Osteocyte (in vitro differentiated cells): ENCODE results near the gene LYRM9. TPM values are rescaled to one million over a fixed set of nuclear protein-coding genes. Genes with fewer than 3 reads are reported as not detected.

Experiments used
- DNase-seq: peaks from one replicate; pipeline ENCODE4 v3.0.0; 2021; ENCODE audit warnings: mixed read lengths; ENCODE audit not compliant: unreplicated experiment; ENCODE audit errors: extremely low spot score
- H3K27ac Mint-ChIP-seq: one replicate; pipeline ENCODE4 v1.8.0; 2021; ENCODE audit warnings: mild to moderate bottlenecking, mixed read lengths; ENCODE audit not compliant: unreplicated experiment
- H3K27me3 Mint-ChIP-seq: one replicate; pipeline ENCODE4 v1.8.0; 2021; ENCODE audit warnings: mixed read lengths; ENCODE audit not compliant: unreplicated experiment
- H3K36me3 Mint-ChIP-seq: one replicate; pipeline ENCODE4 v1.8.0; 2021; ENCODE audit warnings: mixed read lengths; ENCODE audit not compliant: unreplicated experiment
- H3K4me1 Mint-ChIP-seq: one replicate; pipeline ENCODE4 v1.8.0; 2021; ENCODE audit warnings: mixed read lengths; ENCODE audit not compliant: unreplicated experiment
- H3K4me3 Mint-ChIP-seq: one replicate; pipeline ENCODE4 v1.8.0; 2021; ENCODE audit warnings: mild to moderate bottlenecking, moderate library complexity, mixed read lengths; ENCODE audit not compliant: unreplicated experiment
- H3K9me3 Mint-ChIP-seq: one replicate; pipeline ENCODE4 v1.8.0; 2021; ENCODE audit warnings: mixed read lengths; ENCODE audit not compliant: unreplicated experiment
- total RNA-seq: library from RNA; stranded (reverse); gene quantifications from 2 replicates; pipeline ENCODE4 v1.2.1, GENCODE V29; 2021
- TF ChIP-seq, protein P1 (sequence below): fragments of 200-600 bp; sonication (generic); IDR thresholded peaks from 2 replicates; pipeline ENCODE4 v1.5.0; 2021; ENCODE audit warnings: antibody characterized with exemption, mild to moderate bottlenecking, moderate library complexity

Gene LYRM9
- total RNA-seq, 1 donor from 2014 or later, result 10.9 TPM

GRCh38 chr17:27899525-27899924 lies 6.4 kb upstream of the LYRM9 start:
- Mint-ChIP-seq H3K36me3 (no peaks in the 10 kb centered on the region), H3K4me3 (no peak overlapping the region), H3K27ac (no peak overlapping the region), H3K27me3 (peaks cover 46% of the 10 kb centered on the region), H3K9me3 (no peaks in the 10 kb centered on the region), H3K4me1 (peaks cover 2% of the 10 kb centered on the region)
- no peak for DNase-seq
- TF ChIP-seq, protein P1, sequence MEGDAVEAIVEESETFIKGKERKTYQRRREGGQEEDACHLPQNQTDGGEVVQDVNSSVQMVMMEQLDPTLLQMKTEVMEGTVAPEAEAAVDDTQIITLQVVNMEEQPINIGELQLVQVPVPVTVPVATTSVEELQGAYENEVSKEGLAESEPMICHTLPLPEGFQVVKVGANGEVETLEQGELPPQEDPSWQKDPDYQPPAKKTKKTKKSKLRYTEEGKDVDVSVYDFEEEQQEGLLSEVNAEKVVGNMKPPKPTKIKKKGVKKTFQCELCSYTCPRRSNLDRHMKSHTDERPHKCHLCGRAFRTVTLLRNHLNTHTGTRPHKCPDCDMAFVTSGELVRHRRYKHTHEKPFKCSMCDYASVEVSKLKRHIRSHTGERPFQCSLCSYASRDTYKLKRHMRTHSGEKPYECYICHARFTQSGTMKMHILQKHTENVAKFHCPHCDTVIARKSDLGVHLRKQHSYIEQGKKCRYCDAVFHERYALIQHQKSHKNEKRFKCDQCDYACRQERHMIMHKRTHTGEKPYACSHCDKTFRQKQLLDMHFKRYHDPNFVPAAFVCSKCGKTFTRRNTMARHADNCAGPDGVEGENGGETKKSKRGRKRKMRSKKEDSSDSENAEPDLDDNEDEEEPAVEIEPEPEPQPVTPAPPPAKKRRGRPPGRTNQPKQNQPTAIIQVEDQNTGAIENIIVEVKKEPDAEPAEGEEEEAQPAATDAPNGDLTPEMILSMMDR, result no peak

- TF ChIP-seq, protein P1, result no peak
- no peak for DNase-seq
- Mint-ChIP-seq H3K4me3 (no peak overlapping the region), H3K36me3 (no peaks in the 10 kb centered on the region), H3K27ac (no peak overlapping the region), H3K27me3 (peaks cover 45% of the 10 kb centered on the region), H3K4me1 (peaks cover 3% of the 10 kb centered on the region), H3K9me3 (no peaks in the 10 kb centered on the region)
Observed at GRCh38 chr17:27898096-27898495, 4.9 kb upstream of the LYRM9 start.

DNA sequence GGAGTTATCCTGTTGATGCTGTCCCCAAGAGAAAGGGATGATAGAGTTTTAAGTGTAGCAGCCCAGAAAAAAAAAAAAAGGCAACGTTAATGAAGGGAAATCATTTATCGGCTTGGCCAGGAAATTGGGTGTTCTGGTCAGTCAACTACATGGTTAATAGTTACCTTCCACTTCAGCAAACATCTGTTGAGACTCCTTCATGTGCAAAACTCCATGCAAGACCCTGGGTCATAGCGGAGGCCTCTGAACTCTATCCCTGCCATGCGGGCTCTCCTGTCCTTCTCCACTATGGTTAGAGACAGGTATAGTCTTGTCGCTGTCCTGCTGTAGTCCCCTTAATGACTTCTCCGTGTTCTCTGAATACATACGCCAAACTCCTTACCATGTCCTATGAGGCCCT lies 3.5 kb upstream of the LYRM9 start:
- Mint-ChIP-seq H3K36me3 (no peaks in the 10 kb centered on the region), H3K4me3 (no peak overlapping the region), H3K27me3 (peaks cover 45% of the 10 kb centered on the region), H3K27ac (no peak overlapping the region), H3K9me3 (no peaks in the 10 kb centered on the region), H3K4me1 (peaks cover 10% of the 10 kb centered on the region)
- DNase-seq, result no peak
- TF ChIP-seq, protein P1, result no peak

GRCh38 chr17:27895940-27896535 lies 2.9 kb upstream of the LYRM9 start:
- no peak for DNase-seq
- Mint-ChIP-seq H3K36me3 (no peaks in the 10 kb centered on the region), H3K27me3 (peaks cover 45% of the 10 kb centered on the region), H3K27ac (no peak overlapping the region), H3K4me1 (peaks cover 11% of the 10 kb centered on the region), H3K9me3 (no peaks in the 10 kb centered on the region), H3K4me3 (no peak overlapping the region)
- TF ChIP-seq, protein P1, result no peak

DNA sequence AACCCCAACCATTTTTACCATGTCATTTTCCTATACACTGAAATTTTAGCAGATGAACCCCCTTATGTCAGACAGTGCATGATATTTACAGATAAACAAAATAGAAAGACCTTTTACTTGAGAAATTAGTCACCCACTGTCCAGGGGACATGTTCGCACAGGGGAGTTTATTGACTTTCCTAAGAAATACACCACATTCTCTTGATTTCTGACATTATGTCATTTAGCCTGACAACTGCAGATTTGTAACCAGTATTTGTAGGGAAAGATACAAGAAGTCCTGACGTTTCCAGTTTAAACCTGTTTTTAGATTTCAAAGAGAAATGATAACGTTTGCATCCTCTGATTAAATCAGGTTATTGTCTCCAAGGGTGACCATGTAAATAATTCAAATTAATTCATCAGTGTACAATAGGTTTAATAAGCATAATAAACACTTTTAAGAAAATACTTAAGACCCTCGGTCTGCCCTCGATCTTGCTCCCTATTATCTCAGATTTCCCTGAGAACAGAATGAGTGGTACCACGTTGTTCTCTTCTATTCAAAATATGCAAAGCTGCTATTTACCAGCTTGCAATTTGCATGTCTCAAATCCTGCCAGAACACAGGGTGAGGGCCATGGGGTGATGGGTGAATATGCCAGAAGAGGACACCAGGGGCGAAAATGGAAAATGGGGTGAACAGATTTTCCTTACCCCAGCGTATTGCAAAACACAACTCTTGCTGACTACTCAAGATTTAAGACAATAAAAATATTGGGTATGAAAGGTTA lies 2.1 kb upstream of the LYRM9 start:
- Mint-ChIP-seq H3K27me3 (peaks cover 45% of the 10 kb centered on the region), H3K36me3 (no peaks in the 10 kb centered on the region), H3K9me3 (no peaks in the 10 kb centered on the region), H3K27ac (no peak overlapping the region), H3K4me3 (no peak overlapping the region), H3K4me1 (peaks cover 15% of the 10 kb centered on the region)
- DNase-seq, result no peak
- TF ChIP-seq, protein P1, result no peak
